HG03135 (cell line): ENCODE results near the gene GAPVD1.
A peak's percentile ranks its signal among the peaks of the same experiment; 100 is the strongest.
"Not testable (repeated sequence)": the region's sequence is repeated elsewhere in the genome, so short reads cannot be mapped to it uniquely, and the experiment has no call there.

Experiments used
- ATAC-seq: cut with Tn5 transposase; IDR thresholded peaks from one replicate; pipeline ENCODE4 v1.9.1; 2021; ENCODE audit warnings: mild to moderate bottlenecking, moderate library complexity; ENCODE audit not compliant: unreplicated experiment

GAPVD1 gene

DNA sequence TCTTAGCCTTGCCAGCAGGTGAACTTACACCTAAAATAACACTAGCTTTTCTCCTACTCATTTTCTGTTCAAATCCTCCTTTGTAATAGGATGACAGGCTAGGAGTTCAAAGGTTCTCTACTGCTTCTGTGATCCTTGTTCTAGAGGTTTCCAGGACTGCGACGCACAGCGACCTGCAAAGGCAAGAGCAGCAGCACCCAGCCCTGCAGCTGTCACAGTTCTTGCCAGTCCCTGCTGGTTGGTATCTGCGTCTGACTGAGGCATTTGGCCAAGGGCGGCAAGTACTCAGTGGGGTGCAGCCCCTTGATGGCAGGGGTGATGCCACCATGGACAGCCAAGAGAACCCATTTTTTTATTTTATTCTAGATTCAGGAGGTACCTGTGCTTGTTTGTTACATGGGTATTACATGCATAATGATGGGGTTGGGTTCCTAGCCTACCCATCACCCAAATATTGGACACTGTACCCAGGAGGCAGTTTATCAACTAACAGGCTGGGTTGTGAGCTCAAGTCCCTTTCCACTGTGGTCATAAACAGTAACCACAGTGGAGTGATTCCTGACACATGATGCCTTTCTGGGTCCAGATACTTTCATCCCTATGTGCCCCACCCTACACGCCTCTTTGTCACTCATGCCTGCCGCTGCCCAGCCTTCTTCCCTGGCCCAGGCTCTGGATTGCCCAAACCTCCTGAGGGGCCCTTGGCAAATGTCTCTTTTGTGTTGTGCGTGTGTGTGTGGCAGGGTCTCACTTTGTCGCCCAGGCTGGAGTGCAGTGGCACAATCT is 111.0 kb downstream of the GAPVD1 start:
- no peak for ATAC-seq

DNA sequence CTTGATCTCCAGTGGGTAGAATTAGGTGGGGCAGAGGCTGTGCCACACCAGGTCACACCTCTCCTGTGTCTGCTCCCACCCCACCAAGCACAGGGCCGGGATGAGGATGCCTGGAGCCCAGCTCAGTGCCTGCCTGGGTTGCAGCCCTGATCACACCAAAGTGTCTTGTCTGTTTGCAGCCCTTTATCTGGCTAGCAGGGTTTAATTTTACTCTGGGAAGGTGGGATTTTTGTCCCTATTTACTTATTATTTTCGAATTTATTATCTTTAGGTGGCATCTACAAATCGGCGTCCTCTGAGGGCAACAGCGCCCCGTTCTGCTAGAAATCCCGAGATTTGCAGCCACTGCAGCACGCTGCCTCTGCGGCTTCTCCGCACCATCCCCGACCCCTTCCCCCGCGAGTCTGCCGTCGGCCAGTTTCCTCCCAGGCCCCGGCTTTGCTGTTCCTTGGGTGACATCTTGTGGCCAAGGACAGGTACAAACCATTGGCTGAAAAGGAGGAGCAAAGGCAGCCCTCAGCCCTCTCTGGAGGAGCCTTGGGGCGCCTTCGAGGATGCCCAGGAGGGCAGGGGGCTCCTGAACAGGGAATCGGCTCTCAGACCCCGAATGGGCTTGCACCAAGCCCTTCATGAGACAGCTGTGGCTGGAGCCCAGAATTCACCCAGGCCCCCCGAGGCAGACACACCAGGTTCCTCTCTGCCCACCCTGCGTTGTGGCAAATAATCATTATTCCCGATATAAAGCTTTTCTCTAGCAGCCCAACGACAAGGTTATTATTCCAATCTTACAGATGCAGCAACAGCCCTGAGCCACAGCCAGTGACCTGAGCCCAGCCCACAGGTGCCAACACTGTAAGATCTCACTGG is 113.0 kb downstream of the GAPVD1 start:
- peak; percentile 63 for ATAC-seq

DNA sequence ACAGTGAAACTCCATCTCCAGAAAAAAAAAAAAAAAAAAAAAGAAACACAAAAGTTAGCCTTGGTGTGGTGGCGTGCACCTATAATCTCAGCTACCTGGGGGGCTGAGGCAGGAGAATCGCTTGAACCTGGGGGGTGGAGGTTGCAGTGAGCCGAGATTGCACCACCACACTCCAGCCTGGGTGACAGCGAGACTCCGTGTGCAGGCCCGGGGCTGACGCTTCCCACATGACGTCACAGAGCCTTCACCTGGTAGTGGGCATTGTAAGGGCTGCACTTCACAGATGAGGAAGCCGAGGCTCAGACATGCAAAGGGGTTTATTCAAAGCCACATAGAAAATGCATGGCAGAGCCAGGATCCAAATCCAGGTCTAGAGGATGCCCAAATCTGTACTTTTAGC is 114.2 kb downstream of the GAPVD1 start:
- no peak for ATAC-seq

GRCh38 chr9:125376261-125377226 is 114.9 kb downstream of the GAPVD1 start:
- no peak for ATAC-seq

GRCh38 chr9:125377584-125378250 is 116.1 kb downstream of the GAPVD1 start:
- ATAC-seq: no peak

- ATAC-seq: no peak
Observed at GRCh38 chr9:125378778-125379177, 117.2 kb downstream of the GAPVD1 start.

DNA sequence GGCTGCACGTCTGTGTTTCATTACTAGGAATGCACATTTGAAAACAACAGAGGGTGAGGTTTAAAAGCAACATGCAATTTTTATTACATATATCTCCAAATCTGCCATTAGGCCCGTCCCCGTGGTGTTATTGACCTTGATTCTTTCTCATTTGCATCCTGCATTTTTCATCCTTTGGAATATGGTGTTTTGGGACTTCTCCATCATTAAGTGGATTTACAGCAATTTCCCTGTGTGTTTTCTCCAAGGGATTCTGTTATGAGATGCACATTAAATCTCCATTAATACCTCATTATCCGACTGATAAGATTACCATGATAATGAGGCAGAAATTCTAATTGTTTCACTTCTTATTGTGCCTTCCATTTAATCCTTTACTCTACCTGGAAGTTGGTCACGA is 117.6 kb downstream of the GAPVD1 start:
- ATAC-seq: no peak

GRCh38 chr9:125380406-125380805 is 118.8 kb downstream of the GAPVD1 start:
- no peak for ATAC-seq

- no peak for ATAC-seq
Observed at GRCh38 chr9:125387861-125388524, 126.4 kb downstream of the GAPVD1 start.

DNA sequence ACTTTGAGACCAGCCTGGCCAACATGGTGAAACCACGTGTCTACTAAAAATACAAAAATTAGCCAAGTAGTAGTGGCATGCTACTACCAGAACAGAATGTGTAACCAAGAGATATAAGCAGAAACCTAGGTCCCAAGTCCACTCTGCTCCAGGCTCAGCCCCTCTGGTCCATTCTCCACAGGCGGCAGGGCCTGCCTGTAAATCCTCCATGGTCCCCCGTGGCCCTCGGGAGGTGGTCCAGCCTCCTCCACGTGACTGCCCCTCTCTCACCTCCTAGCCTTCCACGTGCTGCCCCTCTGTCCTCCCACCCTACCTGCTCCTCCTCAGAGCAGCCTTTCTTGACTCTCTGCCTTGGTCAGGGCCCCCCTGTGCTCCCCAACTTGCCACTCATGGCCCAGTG is 127.4 kb downstream of the GAPVD1 start:
- ATAC-seq: no peak

DNA sequence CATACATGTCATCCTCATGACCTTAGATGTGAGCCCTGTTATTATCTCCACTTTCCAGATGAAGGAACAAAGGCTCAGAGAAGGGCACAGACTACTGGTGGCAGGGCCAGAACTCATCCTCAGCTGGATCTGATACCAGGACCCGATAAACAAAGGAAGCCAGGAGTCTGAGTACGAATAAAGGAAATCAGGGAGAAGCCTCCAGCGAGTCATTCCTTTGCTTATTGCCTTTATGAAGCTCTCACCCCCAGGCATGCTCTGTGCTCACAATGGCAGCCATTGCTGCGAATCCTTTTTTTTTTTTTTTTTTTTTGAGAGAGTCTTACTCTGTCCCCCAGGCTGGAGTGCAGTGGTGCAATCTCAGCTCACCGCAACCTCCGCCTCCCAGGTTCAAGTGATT is 130.1 kb downstream of the GAPVD1 start:
- ATAC-seq: no peak

GRCh38 chr9:125393426-125393825 is 131.8 kb downstream of the GAPVD1 start:
- no peak for ATAC-seq

DNA sequence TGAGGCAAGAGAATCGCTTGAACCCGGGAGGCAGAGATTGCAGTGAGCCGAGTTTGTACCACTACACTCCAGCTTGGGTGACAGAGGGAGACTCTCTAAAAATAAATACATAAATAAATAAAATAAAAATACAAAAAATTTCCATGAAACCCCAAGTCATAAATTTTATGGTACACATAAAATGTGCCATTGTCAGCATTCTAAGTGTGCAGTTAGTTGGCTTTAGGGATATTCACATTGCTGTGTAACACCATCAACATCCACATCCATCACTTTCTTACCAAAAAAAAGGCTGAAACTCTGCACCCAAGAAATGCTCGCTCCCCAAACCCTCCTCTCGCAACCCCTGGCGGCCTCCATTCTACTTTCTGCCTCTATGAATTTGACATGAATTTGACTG is 135.2 kb downstream of the GAPVD1 start:
- ATAC-seq: no peak

GRCh38 chr9:125397736-125398135 is 136.1 kb downstream of the GAPVD1 start:
- ATAC-seq: no peak

GRCh38 chr9:125398243-125398642 is 136.6 kb downstream of the GAPVD1 start:
- ATAC-seq: no peak

GRCh38 chr9:125399165-125399564 is 137.5 kb downstream of the GAPVD1 start:
- ATAC-seq: no peak

DNA sequence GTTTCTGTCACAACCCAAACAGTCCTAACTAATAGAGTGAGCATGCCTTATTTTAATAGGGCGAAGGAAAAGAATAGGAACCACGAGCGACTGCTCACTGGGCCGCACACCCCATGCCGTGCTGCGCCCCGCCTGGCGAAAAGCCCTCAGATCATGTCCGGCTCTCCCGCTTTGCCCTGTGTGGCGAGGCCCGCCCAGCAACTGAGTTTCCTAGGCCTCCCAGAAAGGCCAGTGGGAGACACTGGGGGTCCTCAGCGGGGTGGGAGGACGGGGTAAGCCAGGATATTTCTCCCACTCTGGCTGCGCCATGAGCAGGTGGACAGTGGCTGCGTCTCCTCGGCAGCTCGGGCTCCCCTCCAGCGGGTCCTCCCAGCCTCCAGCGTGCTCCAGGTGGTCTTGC is 138.0 kb downstream of the GAPVD1 start:
- ATAC-seq: no peak

DNA sequence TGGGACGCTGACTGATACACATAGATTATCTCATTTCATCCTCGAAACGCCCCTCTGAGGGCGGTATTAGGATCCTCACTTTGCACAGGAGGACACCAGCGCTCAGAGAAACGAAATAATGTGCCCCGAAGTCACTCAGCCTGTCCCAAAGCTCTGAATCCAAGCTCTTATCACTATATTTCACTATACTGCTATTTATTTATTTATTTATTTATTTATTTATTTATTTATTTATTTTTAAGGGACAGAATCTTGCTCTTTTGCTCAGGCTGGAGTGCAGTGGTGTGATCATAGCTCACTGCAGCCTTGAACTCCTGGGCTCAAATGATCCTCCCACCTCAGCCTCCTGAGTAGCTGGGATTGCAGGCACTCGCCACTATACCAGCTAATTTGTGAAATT is 138.6 kb downstream of the GAPVD1 start:
- ATAC-seq: not testable (repeated sequence)

DNA sequence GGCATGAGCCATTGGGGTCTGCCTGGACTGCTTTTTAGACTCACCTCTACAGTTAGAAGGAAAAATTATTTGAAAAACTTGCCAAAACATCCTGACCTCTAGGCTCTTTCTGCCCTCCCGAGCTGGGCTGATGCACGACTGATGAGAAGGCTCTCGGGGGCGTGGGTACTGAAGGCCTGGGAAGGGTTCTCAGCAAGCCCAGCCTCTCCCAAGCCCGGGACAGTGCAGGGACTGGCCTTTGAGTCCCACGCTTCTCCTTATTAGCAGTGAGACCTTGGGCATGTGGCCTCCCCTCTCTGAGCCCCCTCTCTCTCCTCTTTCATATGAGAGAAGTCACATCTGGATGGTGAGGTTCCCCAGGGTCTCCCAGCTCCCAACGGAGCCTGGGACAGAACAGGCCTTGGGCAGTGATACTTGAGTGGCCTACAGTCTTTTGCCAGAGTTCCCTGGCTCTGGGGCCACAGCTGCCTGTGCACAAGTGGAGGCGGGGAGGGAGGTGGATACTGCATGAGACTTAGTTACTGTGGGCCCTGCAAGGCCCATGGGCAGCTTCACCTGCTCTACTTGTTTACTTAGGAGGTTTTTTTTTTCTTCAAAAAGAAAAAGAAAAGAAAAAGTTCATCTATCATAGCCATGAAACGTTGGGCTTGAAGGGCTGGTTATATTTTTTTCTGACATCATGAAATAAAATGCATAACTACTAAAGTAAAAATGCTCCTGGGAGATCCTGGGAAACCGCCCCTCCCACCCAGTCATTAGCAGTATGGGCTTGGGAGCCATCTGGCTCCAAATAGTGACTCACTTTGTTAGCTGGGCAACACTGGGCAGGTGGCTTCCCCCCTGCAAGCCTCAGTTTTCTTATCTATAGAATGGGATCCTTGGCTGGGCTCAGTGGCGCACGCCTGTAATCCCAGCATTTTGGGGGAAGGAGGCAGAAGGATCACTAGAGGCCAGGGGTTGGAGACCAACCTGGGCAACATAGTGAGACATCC is 139.4 kb downstream of the GAPVD1 start:
- no peak for ATAC-seq
